Esophagus muscularis mucosa (tissue), 4 donors: ENCODE measurements around the gene DDX49. TPM values are rescaled to one million over a fixed set of nuclear protein-coding genes. Genes with fewer than 3 reads are reported as not detected.

Source experiments
- DNase-seq: peaks from one replicate; pipeline ENCODE4 v3.0.0-alpha.2; 2017; ENCODE audit errors: extremely low spot score
- H3K27ac ChIP-seq, 4 donors: fragments of 200-600 bp; sonication (generic); replicated peaks in 1 of 4; 1 replicate in 3 of 4; 2 replicates in 1 of 4; pipeline ENCODE4 v1.5.1; 2016 to 2019; ENCODE audit warnings: mild to moderate bottlenecking in 1 of 4
- H3K27me3 ChIP-seq, 4 donors: fragments of 200-600 bp; sonication (generic); one replicate each; pipeline versions ENCODE4 v1.5.1 to v1.6.0; 2016 to 2019
- H3K36me3 ChIP-seq, 4 donors: fragments of 200-600 bp; sonication (generic); one replicate each; pipeline ENCODE4 v1.5.1; 2016 to 2019
- H3K4me1 ChIP-seq, 4 donors: fragments of 200-600 bp; sonication (generic); one replicate each; pipeline ENCODE4 v1.5.1; 2016 to 2019
- H3K4me3 ChIP-seq, 4 donors: fragments of 200-600 bp; sonication (generic); 1 replicate in 2 of 4; 2 replicates in 2 of 4; pipeline ENCODE4 v1.5.1; 2016 to 2019; ENCODE audit warnings: mild to moderate bottlenecking in 4 of 4, moderate library complexity in 1 of 4
- H3K9me3 ChIP-seq, 4 donors: fragments of 200-600 bp; sonication (generic); 1 replicate in 3 of 4; 2 replicates in 1 of 4; pipeline ENCODE4 v1.5.1; 2016 to 2019
- CTCF ChIP-seq, 3 experiments: fragments of 200-600 bp in 2 of 3; fragments of 450-650 bp in 1 of 3; sonication (generic) in 2 of 3; IDR thresholded peaks; one replicate each; pipeline ENCODE4 v1.5.1; 2017 to 2019; ENCODE audit warnings: antibody characterized with exemption in 3 of 3, mild to moderate bottlenecking in 2 of 3, moderate library complexity in 1 of 3
- EP300 ChIP-seq: sonication (generic); formaldehyde crosslinking; IDR thresholded peaks from one replicate; pipeline ENCODE4 v1.6.1; 2017; ENCODE audit warnings: antibody characterized with exemption
- POLR2A ChIP-seq: fragments of 450-650 bp; IDR thresholded peaks from one replicate; pipeline ENCODE4 v1.6.1; 2017; ENCODE audit warnings: antibody characterized with exemption, moderate library complexity, mild to moderate bottlenecking, low read depth
- POLR2AphosphoS5 ChIP-seq, 2 donors: sonication (generic); formaldehyde crosslinking; IDR thresholded peaks; one replicate each; pipeline ENCODE4 v1.6.1; 2017; ENCODE audit warnings: antibody characterized with exemption in 2 of 2
- WGBS: methylation state at CpG from one replicate; pipeline ENCODE4 v1.1.5; 2018; 5-methylcytosine and 5-hydroxymethylcytosine counted together
- intact Hi-C: fragments of 100-400 bp; cut with DNase I; formaldehyde crosslinking; loops from one replicate; pipeline ENCODE4 v1.15.1; 2023
- total RNA-seq, 4 donors: library from RNA; depleted of rRNA; stranded (reverse); fragments of >200 nt; gene quantifications; one replicate each; pipeline versions ENCODE4 v1.1.0 to v1.2.1, GENCODE V29; 2016

The DDX49 gene
- total RNA-seq, 4 donors from 2014 or later = 38.4 to 42.6 (median 41.7) TPM

GRCh38 chr19:18954094-18954493, 34.6 kb downstream of the DDX49 start:
- 84% methylated on average over 3 of the region's 3 CpGs for WGBS

GRCh38 chr19:18955042-18955441, 35.5 kb downstream of the DDX49 start:
- no peaks in the 10 kb centered on the region for H3K36me3 ChIP-seq
- TF ChIP-seq POLR2A = no peak
- TF ChIP-seq CTCF (IDR thresholded peaks at IDR 0.05) = no peak
- TF ChIP-seq POLR2AphosphoS5 (IDR thresholded peaks at IDR 0.05) = no peak
- no peak for TF ChIP-seq EP300
- DNase-seq = no peak
- H3K27ac ChIP-seq = no peak overlapping the region
- intact Hi-C loops = no loop called here
- H3K27me3 ChIP-seq = peaks cover 0 to 14% (median 0%) of the 10 kb centered on the region in 4 donors
- no peaks in the 10 kb centered on the region for H3K9me3 ChIP-seq
- WGBS = 94% methylated on average over 2 of the region's 2 CpGs
- no peak overlapping the region for H3K4me3 ChIP-seq
- H3K4me1 ChIP-seq = no peaks in the 10 kb centered on the region

More at GRCh38 chr19:18954094-18954493, 34.6 kb downstream of the DDX49 start:
- intact Hi-C loops = no loop called here
- Histone ChIP-seq H3K27me3 (peaks cover 0 to 8% (median 0%) of the 10 kb centered on the region in 4 donors), H3K9me3 (no peaks in the 10 kb centered on the region), H3K4me3 (no peak overlapping the region), H3K4me1 (no peaks in the 10 kb centered on the region), H3K36me3 (no peaks in the 10 kb centered on the region), H3K27ac (no peak overlapping the region)
- no peak for DNase-seq
- TF ChIP-seq POLR2A = no peak
- TF ChIP-seq CTCF (IDR thresholded peaks at IDR 0.05) = no peak
- no peak for TF ChIP-seq EP300
- no peak for TF ChIP-seq POLR2AphosphoS5 (IDR thresholded peaks at IDR 0.05)

GRCh38 chr19:18960370-18960769, 40.9 kb downstream of the DDX49 start:
- H3K27ac ChIP-seq = no peak overlapping the region
- H3K27me3 ChIP-seq = peaks cover 0 to 40% (median 0%) of the 10 kb centered on the region in 4 donors
- H3K36me3 ChIP-seq = no peaks in the 10 kb centered on the region
- intact Hi-C loops = no loop called here
- no peaks in the 10 kb centered on the region for H3K4me1 ChIP-seq
- no peak for DNase-seq
- WGBS = 81% methylated on average over 4 of the region's 4 CpGs
- TF ChIP-seq CTCF (IDR thresholded peaks at IDR 0.05) (no peak), POLR2AphosphoS5 (IDR thresholded peaks at IDR 0.05) (no peak), POLR2A (no peak), EP300 (no peak)
- no peak overlapping the region for H3K4me3 ChIP-seq
- H3K9me3 ChIP-seq = no peaks in the 10 kb centered on the region

- H3K36me3 ChIP-seq = no peaks in the 10 kb centered on the region
- no peak overlapping the region for H3K27ac ChIP-seq
- H3K4me1 ChIP-seq = no peaks in the 10 kb centered on the region
- peaks cover 0 to 35% (median 0%) of the 10 kb centered on the region in 4 donors for H3K27me3 ChIP-seq
- WGBS = 29% methylated on average over 19 of the region's 26 CpGs
- TF ChIP-seq CTCF (IDR thresholded peaks at IDR 0.05) (no peak), EP300 (no peak), POLR2AphosphoS5 (IDR thresholded peaks at IDR 0.05) (no peak), POLR2A (no peak)
- H3K9me3 ChIP-seq = no peaks in the 10 kb centered on the region
- no peak overlapping the region for H3K4me3 ChIP-seq
- DNase-seq = no peak
- intact Hi-C loops = no loop called here
Measured at GRCh38 chr19:18961767-18962620, 42.5 kb downstream of the DDX49 start.
